Rectal smooth muscle tissue (tissue), 1 donor: Measurements from ENCODE around the gene NAT16.

Experiments used
- H3K27ac ChIP-seq: one replicate; pipeline ENCODE4 v1.7.0; 2013; ENCODE audit warnings: low read depth, low read length, inconsistent platforms
- H3K27me3 ChIP-seq: one replicate; pipeline ENCODE4 v1.7.0; 2013; ENCODE audit warnings: low read length; ENCODE audit not compliant: control insufficient read depth, insufficient read depth
- H3K36me3 ChIP-seq: one replicate; pipeline ENCODE4 v1.7.0; 2013; ENCODE audit warnings: low read length; ENCODE audit not compliant: control insufficient read depth, insufficient read depth
- H3K4me1 ChIP-seq: one replicate; pipeline ENCODE4 v1.7.0; 2013; ENCODE audit warnings: low read length; ENCODE audit not compliant: control insufficient read depth, insufficient read depth
- H3K4me3 ChIP-seq: one replicate; pipeline ENCODE4 v1.7.0; 2013; ENCODE audit warnings: low read length
- H3K9ac ChIP-seq: one replicate; pipeline ENCODE4 v1.7.0; 2013; ENCODE audit warnings: low read length

Gene NAT16

GRCh38 chr7:101180130-101180755 lies at the start of gene NAT16:
Gene NAT16, minus strand, starts transcription at chr7:101180293. Its CDS starts 5,486 bp downstream, at chr7:101174807.
- Histone ChIP-seq H3K9ac (no peak within 1 kb of the TSS), H3K4me1 (no peaks in the 10 kb centered on the region), H3K27ac (no peak within 1 kb of the TSS), H3K27me3 (peaks cover 27% of the 10 kb centered on the region), H3K4me3 (no peak within 1 kb of the TSS), H3K36me3 (no peaks in the 10 kb centered on the region)

GRCh38 chr7:101226721-101227120 lies 46.6 kb upstream of the NAT16 start:
- Histone ChIP-seq H3K36me3 (peaks cover 21% of the 10 kb centered on the region), H3K9ac (no peak overlapping the region), H3K27ac (no peak overlapping the region), H3K4me3 (no peak overlapping the region), H3K4me1 (no peaks in the 10 kb centered on the region), H3K27me3 (no peaks in the 10 kb centered on the region)

- peaks cover 22% of the 10 kb centered on the region for H3K36me3 ChIP-seq
- no peak overlapping the region for H3K27ac ChIP-seq
- no peak overlapping the region for H3K9ac ChIP-seq
- H3K27me3 ChIP-seq, result no peaks in the 10 kb centered on the region
- no peak overlapping the region for H3K4me3 ChIP-seq
- no peaks in the 10 kb centered on the region for H3K4me1 ChIP-seq
Measured at GRCh38 chr7:101225650-101226049, 45.6 kb upstream of the NAT16 start.

- H3K36me3 ChIP-seq, result peaks cover 22% of the 10 kb centered on the region
- H3K9ac ChIP-seq, result no peak overlapping the region
- no peak overlapping the region for H3K4me3 ChIP-seq
- peaks cover 3% of the 10 kb centered on the region for H3K4me1 ChIP-seq
- H3K27me3 ChIP-seq, result no peaks in the 10 kb centered on the region
- H3K27ac ChIP-seq, result no peak overlapping the region
Measured at GRCh38 chr7:101223528-101223927, 43.4 kb upstream of the NAT16 start.

- Histone ChIP-seq H3K4me3 (no peak overlapping the region), H3K9ac (no peak overlapping the region), H3K27me3 (no peaks in the 10 kb centered on the region), H3K27ac (no peak overlapping the region), H3K4me1 (peaks cover 5% of the 10 kb centered on the region), H3K36me3 (peaks cover 19% of the 10 kb centered on the region)
Measured at GRCh38 chr7:101222275-101222830, 42.3 kb upstream of the NAT16 start.

GRCh38 chr7:101220295-101220694 lies 40.2 kb upstream of the NAT16 start:
- Histone ChIP-seq H3K9ac (no peak overlapping the region), H3K4me3 (no peak overlapping the region), H3K4me1 (peaks cover 13% of the 10 kb centered on the region), H3K36me3 (peaks cover 16% of the 10 kb centered on the region), H3K27ac (no peak overlapping the region), H3K27me3 (no peaks in the 10 kb centered on the region)

- Histone ChIP-seq H3K9ac (peak overlapping the region; percentile 33), H3K36me3 (peaks cover 8% of the 10 kb centered on the region), H3K4me3 (peak overlapping the region; percentile 87), H3K4me1 (peaks cover 13% of the 10 kb centered on the region), H3K27me3 (no peaks in the 10 kb centered on the region), H3K27ac (no peak overlapping the region)
Measured at GRCh38 chr7:101218236-101219125, 38.4 kb upstream of the NAT16 start.

GRCh38 chr7:101217388-101218235 lies 37.5 kb upstream of the NAT16 start, which contains the start of the genes PLOD3 and ZNHIT1:
Gene PLOD3, minus strand, starts transcription at chr7:101217581. Its CDS starts 307 bp downstream, at chr7:101217274.
Gene ZNHIT1, plus strand, starts transcription at chr7:101218165. Its CDS starts 31 bp downstream, at chr7:101218196.
- Histone ChIP-seq H3K27ac (peak within 1 kb of the TSS; percentile 82), H3K9ac (peak within 1 kb of the TSS; percentile 69), H3K36me3 (peaks cover 4% of the 10 kb centered on the region), H3K4me3 (peak within 1 kb of the TSS; percentile 87), H3K4me1 (peaks cover 13% of the 10 kb centered on the region), H3K27me3 (no peaks in the 10 kb centered on the region)

GRCh38 chr7:101216860-101217387 lies 36.8 kb upstream of the NAT16 start:
- H3K27me3 ChIP-seq, result no peaks in the 10 kb centered on the region
- peaks cover 13% of the 10 kb centered on the region for H3K4me1 ChIP-seq
- peak overlapping the region; percentile 69 for H3K9ac ChIP-seq
- peak overlapping the region; percentile 80 for H3K4me3 ChIP-seq
- peaks cover 6% of the 10 kb centered on the region for H3K36me3 ChIP-seq
- H3K27ac ChIP-seq, result peak overlapping the region; percentile 82

GRCh38 chr7:101216001-101216859 lies 36.1 kb upstream of the NAT16 start:
- H3K36me3 ChIP-seq, result peaks cover 5% of the 10 kb centered on the region

GRCh38 chr7:101212014-101212413 lies 31.9 kb upstream of the NAT16 start:
- Histone ChIP-seq H3K36me3 (peaks cover 15% of the 10 kb centered on the region), H3K27ac (no peak overlapping the region), H3K9ac (no peak overlapping the region)

More at GRCh38 chr7:101216001-101216859, 36.1 kb upstream of the NAT16 start:
- H3K27ac ChIP-seq, result no peak overlapping the region
- H3K4me1 ChIP-seq, result peaks cover 13% of the 10 kb centered on the region
- H3K4me3 ChIP-seq, result peak overlapping the region; percentile 80
- H3K9ac ChIP-seq, result peak overlapping the region; percentile 69
- no peaks in the 10 kb centered on the region for H3K27me3 ChIP-seq

More at GRCh38 chr7:101212014-101212413, 31.9 kb upstream of the NAT16 start:
- peaks cover 8% of the 10 kb centered on the region for H3K4me1 ChIP-seq
- no peaks in the 10 kb centered on the region for H3K27me3 ChIP-seq
- H3K4me3 ChIP-seq, result no peak overlapping the region
